Immature natural killer cell (primary cell): ENCODE data around the gene LRRC1. TPM values are rescaled to one million over a fixed set of nuclear protein-coding genes. Genes with fewer than 3 reads are reported as not detected.

ENCODE experiments used
- DNase-seq, 3 donors: peaks; one replicate each; pipeline ENCODE4 v3.0.0; 2022; ENCODE audit warnings: mixed read lengths in 1 of 3
- H3K27ac Mint-ChIP-seq, 6 donors: one replicate each; pipeline ENCODE4 v1.8.0; 2020; ENCODE audit warnings: mixed read lengths in 6 of 6, mild to moderate bottlenecking in 5 of 6, inconsistent platforms in 4 of 6, moderate library complexity in 3 of 6
- H3K27me3 Mint-ChIP-seq, 3 donors: one replicate each; pipeline ENCODE4 v1.8.0; 2020 to 2021; ENCODE audit warnings: low read depth in 3 of 3, mild to moderate bottlenecking in 3 of 3, mixed read lengths in 3 of 3, moderate library complexity in 3 of 3, inconsistent platforms in 1 of 3
- H3K36me3 Mint-ChIP-seq, 3 donors: one replicate each; pipeline ENCODE4 v1.8.0; 2020; ENCODE audit warnings: mixed read lengths in 3 of 3, inconsistent platforms in 2 of 3, mild to moderate bottlenecking in 2 of 3
- H3K4me1 Mint-ChIP-seq, 2 donors: one replicate each; pipeline ENCODE4 v1.8.0; 2020; ENCODE audit warnings: inconsistent platforms in 2 of 2, mild to moderate bottlenecking in 2 of 2, mixed read lengths in 2 of 2, moderate library complexity in 1 of 2
- H3K4me3 Mint-ChIP-seq, 5 donors: one replicate each; pipeline ENCODE4 v1.8.0; 2020; ENCODE audit warnings: mild to moderate bottlenecking in 5 of 5, mixed read lengths in 5 of 5, inconsistent platforms in 3 of 5, moderate library complexity in 3 of 5
- H3K9me3 Mint-ChIP-seq, 6 donors: one replicate each; pipeline ENCODE4 v1.8.0; 2020; ENCODE audit warnings: mild to moderate bottlenecking in 6 of 6, mixed read lengths in 6 of 6, inconsistent platforms in 4 of 6, moderate library complexity in 3 of 6
- polyA plus RNA-seq, 3 donors: library from polyadenylated mRNA; unstranded; fragments of 300-500 nt; fragmentation: Illumina TruSeq; gene quantifications; one replicate each; pipeline ENCODE4 v1.2.3, GENCODE V29; 2021

LRRC1 gene
- polyA plus RNA-seq, 3 donors from 2014 or later, result 1.6 to 2.8 (median 2.7) TPM

DNA sequence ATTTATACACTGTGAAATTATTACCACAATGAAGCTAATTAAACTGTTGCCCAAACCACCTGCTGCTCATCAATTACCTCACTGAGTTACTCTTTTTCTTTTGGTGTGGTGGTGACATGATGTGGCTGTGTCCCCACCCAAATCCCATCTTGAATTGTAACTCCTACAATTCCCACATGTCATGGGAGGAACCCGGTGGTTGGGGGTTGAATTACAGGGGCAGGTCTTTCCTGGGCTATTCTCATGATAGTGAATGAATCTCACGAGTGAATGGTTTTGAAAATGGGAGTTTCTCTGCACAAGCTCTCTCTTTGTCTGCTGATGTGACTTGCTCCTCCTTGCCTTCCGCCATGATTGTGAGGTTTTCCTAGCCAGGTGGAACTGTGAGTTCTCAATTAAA is 145.0 kb downstream of the LRRC1 start:
- peaks cover 2 to 10% (median 7%) of the 10 kb centered on the region in 3 donors for H3K27me3 Mint-ChIP-seq
- no peak overlapping the region for H3K4me3 Mint-ChIP-seq
- H3K4me1 Mint-ChIP-seq, result no peaks in the 10 kb centered on the region
- no peak for DNase-seq
- peaks cover 0 to 1% (median 0%) of the 10 kb centered on the region in 6 donors for H3K9me3 Mint-ChIP-seq
- no peak overlapping the region for H3K27ac Mint-ChIP-seq
- no peaks in the 10 kb centered on the region for H3K36me3 Mint-ChIP-seq

DNA sequence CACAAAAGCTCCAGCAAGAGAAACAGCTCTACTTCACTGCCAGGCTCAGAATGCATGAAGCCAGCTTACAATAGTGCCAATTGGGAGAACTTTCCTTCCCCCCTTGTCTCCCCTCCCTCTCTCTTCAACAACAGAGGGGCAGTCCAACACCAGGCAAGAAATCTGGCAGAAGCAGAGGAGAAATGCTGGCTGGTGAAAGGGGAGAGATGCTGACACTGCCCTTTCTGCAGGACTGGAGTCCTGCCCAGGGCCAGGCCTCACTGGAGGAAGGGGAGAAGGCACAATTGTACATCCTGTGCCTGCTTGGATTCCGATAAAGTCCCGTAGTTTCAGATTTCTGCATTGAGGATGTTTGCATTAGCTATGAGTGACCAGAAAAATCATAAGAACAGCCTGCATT is 148.6 kb downstream of the LRRC1 start:
- Mint-ChIP-seq H3K36me3 (no peaks in the 10 kb centered on the region), H3K4me1 (no peaks in the 10 kb centered on the region), H3K9me3 (peaks cover 0 to 4% (median 0%) of the 10 kb centered on the region in 6 donors), H3K4me3 (no peak overlapping the region), H3K27me3 (peaks cover 0 to 11% (median 7%) of the 10 kb centered on the region in 3 donors), H3K27ac (no peak overlapping the region)
- DNase-seq, result no peak

- H3K27me3 Mint-ChIP-seq, result peaks cover 2 to 11% (median 7%) of the 10 kb centered on the region in 3 donors
- no peaks in the 10 kb centered on the region for H3K4me1 Mint-ChIP-seq
- DNase-seq, result no peak
- no peak overlapping the region for H3K4me3 Mint-ChIP-seq
- no peaks in the 10 kb centered on the region for H3K36me3 Mint-ChIP-seq
- no peak overlapping the region for H3K27ac Mint-ChIP-seq
- H3K9me3 Mint-ChIP-seq, result peaks cover 0 to 4% (median 0%) of the 10 kb centered on the region in 6 donors
Observed at GRCh38 chr6:53944091-53944490, 149.3 kb downstream of the LRRC1 start.

- DNase-seq, result no peak
- H3K27ac Mint-ChIP-seq, result no peak overlapping the region
- peaks cover 2 to 11% (median 7%) of the 10 kb centered on the region in 3 donors for H3K27me3 Mint-ChIP-seq
- H3K4me3 Mint-ChIP-seq, result no peak overlapping the region
- H3K36me3 Mint-ChIP-seq, result no peaks in the 10 kb centered on the region
- peaks cover 0 to 4% (median 0%) of the 10 kb centered on the region in 6 donors for H3K9me3 Mint-ChIP-seq
- no peaks in the 10 kb centered on the region for H3K4me1 Mint-ChIP-seq
Observed at GRCh38 chr6:53944543-53944942, 149.7 kb downstream of the LRRC1 start.

DNA sequence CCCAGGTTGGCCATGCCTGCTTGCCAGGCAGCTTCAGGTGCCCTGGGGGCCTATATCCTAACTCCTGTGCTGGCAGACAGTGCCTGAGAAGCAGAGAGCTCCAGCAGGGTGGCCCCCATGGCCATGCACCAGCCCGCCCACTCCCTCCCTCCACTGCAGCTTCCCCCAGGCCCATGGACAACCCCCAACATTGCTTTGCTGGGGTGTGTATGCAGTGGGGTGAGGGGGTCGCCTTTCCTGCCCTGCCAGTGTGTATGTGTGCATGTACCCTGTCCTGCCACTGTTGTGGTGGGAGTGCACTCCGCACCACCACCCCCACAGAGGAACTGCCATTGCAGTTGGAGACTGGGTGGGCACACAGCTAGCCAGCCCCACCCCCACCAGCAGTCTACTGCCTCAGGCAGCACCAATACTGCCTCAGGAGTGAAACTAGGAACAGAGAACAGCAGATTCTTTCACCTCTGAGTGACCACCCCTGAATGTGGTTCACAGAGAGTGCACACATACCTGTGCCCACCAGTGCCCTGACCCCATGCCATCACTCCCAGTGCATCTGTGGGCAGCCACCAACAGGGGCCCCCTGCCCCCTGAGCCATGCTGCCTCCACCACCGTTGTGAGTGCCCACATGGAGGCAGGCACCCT is 151.1 kb downstream of the LRRC1 start:
- H3K27ac Mint-ChIP-seq, result no peak overlapping the region
- H3K4me1 Mint-ChIP-seq, result no peaks in the 10 kb centered on the region
- DNase-seq, result no peak
- H3K4me3 Mint-ChIP-seq, result no peak overlapping the region
- H3K9me3 Mint-ChIP-seq, result peaks cover 0 to 4% (median 0%) of the 10 kb centered on the region in 6 donors
- peaks cover 2 to 9% (median 7%) of the 10 kb centered on the region in 3 donors for H3K27me3 Mint-ChIP-seq
- no peaks in the 10 kb centered on the region for H3K36me3 Mint-ChIP-seq

- Mint-ChIP-seq H3K27me3 (peaks cover 2 to 9% (median 2%) of the 10 kb centered on the region in 3 donors), H3K4me3 (no peak overlapping the region)
Observed at GRCh38 chr6:53947780-53948179, 153.0 kb downstream of the LRRC1 start.

DNA sequence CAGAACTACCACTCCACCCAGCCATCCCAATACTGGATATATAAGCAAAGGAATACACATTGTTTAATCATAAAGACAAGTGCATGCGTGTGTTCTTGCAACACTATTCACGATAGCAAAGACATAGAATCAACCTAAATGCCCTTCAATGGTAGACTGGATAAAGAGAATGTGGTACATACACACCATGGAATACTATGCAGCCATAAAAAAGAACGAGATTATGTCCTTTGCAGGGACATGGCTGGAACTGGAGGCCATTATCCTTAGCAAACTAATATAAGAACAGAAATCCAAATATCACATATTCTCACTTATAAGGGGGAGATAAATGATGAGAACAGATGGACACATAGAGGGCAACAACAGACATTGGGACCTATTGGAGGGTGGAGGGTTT is 156.6 kb downstream of the LRRC1 start:
- Mint-ChIP-seq H3K36me3 (no peaks in the 10 kb centered on the region), H3K27ac (no peak overlapping the region), H3K27me3 (peaks cover 0 to 4% (median 2%) of the 10 kb centered on the region in 3 donors), H3K4me3 (no peak overlapping the region), H3K4me1 (no peaks in the 10 kb centered on the region), H3K9me3 (peaks cover 0 to 4% (median 0%) of the 10 kb centered on the region in 6 donors)
- no peak for DNase-seq

More at GRCh38 chr6:53947780-53948179, 153.0 kb downstream of the LRRC1 start:
- Mint-ChIP-seq H3K9me3 (peaks cover 0 to 4% (median 0%) of the 10 kb centered on the region in 6 donors), H3K4me1 (no peaks in the 10 kb centered on the region), H3K27ac (no peak overlapping the region), H3K36me3 (no peaks in the 10 kb centered on the region)
- no peak for DNase-seq

DNA sequence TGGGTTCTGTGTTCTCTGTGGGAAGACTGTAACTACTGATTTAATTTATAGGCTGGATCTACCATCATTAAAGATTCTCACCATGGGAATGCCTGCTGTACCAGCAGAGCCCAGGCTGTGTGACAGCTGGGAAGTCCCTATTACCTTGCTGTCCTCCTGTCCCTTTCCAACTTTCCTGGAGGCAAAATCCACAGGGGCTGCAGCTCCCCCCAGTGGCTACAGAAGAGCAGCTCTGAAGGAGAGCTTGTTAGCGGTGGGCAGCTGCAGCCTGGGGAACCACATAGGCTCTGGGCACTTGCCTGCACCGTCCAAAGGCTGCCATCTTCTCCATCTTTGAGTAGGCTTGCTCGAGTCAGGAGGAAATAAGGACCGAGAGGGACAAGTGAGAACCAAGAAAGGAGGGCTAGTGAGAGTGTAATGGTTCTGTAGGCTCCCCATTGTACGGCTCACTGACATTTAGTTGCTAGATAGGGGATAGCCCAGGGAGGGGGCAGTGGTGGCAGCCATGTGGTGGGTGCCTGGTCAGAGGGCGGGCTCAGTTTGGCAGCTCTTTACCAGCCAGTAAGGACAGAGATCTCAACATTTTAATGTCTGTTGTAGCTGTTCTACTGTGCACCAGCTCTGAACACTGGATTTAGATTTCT is 161.4 kb downstream of the LRRC1 start:
- peaks cover 0 to 2% (median 0%) of the 10 kb centered on the region in 3 donors for H3K27me3 Mint-ChIP-seq
- peaks cover 0 to 4% (median 0%) of the 10 kb centered on the region in 6 donors for H3K9me3 Mint-ChIP-seq
- no peaks in the 10 kb centered on the region for H3K36me3 Mint-ChIP-seq
- H3K4me1 Mint-ChIP-seq, result no peaks in the 10 kb centered on the region
- H3K4me3 Mint-ChIP-seq, result no peak overlapping the region
- no peak overlapping the region for H3K27ac Mint-ChIP-seq
- no peak for DNase-seq

DNA sequence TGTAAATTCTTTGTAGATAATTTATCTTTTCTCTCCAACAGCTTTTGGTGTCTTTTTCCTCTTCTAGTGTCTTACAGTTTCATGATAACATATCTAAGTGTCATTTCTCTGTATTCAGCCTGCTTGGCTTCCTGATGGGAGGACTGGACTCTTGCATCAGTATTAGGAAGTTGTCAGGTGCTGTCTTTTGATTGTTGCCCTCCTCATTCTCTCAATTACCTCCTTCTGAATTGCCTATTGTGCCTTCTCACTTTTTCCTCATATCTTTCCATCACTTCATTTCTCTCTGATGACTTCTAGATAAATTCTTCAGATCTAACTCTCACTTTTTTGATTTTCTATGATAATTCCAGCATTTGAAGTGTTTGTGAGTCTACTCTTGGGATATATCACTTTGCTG is 162.0 kb downstream of the LRRC1 start:
- peaks cover 0 to 2% (median 0%) of the 10 kb centered on the region in 3 donors for H3K27me3 Mint-ChIP-seq
- H3K36me3 Mint-ChIP-seq, result no peaks in the 10 kb centered on the region
- no peaks in the 10 kb centered on the region for H3K4me1 Mint-ChIP-seq
- H3K27ac Mint-ChIP-seq, result no peak overlapping the region
- H3K9me3 Mint-ChIP-seq, result peaks cover 0 to 4% (median 0%) of the 10 kb centered on the region in 6 donors
- no peak overlapping the region for H3K4me3 Mint-ChIP-seq
- no peak for DNase-seq

DNA sequence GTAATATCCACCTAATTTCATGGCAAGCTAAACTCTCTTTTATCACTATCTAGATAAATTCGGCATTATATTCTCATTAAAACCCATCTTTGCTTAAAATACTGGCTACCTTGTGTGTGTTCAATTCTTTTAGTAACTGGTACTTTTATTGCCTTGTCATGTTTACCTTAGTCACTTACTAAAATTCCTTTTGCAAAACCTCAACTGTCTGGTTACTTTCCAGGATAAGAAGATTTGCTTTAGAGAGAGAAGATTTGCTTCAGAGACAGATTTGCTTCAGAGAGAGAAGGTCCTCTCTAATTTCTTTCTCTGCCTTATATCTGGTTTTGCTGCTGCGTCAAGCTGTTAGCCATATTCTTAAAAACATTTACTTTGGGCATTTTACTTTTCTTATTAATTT is 164.9 kb downstream of the LRRC1 start:
- DNase-seq, result no peak
- H3K9me3 Mint-ChIP-seq, result peaks cover 0 to 2% (median 0%) of the 10 kb centered on the region in 6 donors
- no peak overlapping the region for H3K27ac Mint-ChIP-seq
- no peaks in the 10 kb centered on the region for H3K36me3 Mint-ChIP-seq
- H3K27me3 Mint-ChIP-seq, result peaks cover 0 to 2% (median 0%) of the 10 kb centered on the region in 3 donors
- no peaks in the 10 kb centered on the region for H3K4me1 Mint-ChIP-seq
- H3K4me3 Mint-ChIP-seq, result no peak overlapping the region

DNA sequence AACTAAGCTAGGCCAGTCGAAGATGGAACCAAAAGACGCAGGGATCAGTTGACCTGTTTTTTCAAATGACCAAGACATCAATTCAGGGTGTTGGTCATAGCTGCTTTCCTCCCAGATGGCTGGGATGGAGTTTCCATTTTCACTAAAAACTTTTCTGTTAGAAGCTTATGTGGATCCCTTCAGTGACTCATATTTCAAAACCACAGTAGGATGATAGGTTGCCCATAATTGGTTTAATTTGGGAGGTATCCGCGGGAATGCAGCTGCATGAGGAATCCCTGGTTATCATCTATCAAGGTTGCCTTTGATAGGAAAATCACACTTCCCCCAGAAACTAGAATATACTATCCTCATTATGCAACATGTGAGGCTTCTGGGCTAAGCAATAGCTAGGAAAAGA is 165.5 kb downstream of the LRRC1 start:
- H3K27me3 Mint-ChIP-seq, result peaks cover 0 to 3% (median 2%) of the 10 kb centered on the region in 3 donors
- H3K36me3 Mint-ChIP-seq, result no peaks in the 10 kb centered on the region
- no peaks in the 10 kb centered on the region for H3K4me1 Mint-ChIP-seq
- H3K4me3 Mint-ChIP-seq, result no peak overlapping the region
- peaks cover 0 to 2% (median 0%) of the 10 kb centered on the region in 6 donors for H3K9me3 Mint-ChIP-seq
- no peak for DNase-seq
- H3K27ac Mint-ChIP-seq, result no peak overlapping the region

DNA sequence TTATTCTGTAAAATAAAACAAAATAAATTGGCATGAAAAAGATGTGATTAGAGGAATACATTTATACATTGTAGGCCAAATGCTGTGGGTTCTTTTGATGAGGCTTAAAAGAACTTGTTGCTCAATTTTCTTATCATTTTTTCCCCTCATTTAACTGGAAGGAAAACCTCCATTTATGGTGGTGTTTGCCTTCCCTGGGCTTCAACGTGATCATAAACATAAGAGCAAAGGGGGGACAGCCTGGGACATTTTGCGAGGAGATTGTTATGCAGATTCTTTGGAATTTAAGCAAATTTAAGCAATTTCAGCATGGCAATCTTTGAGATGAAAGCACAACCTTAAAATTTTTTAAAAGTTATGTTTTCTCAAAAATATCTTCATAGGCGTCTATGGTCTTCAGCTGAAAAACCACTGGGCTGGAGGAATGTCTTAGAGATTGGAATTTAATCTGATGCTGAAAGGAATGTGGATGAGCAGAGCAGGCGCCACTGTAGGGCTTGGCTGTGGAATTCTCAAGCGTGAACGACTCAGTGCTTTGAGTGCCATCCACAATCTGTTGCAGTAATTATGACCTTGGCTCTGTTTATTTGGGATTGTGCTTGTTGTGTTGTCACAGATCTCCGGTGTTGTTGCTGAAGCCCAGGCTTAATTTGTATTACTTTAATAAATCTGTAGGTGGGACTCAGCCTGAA is 167.0 kb downstream of the LRRC1 start:
- no peak for DNase-seq
- no peak overlapping the region for H3K4me3 Mint-ChIP-seq
- peaks cover 0 to 4% (median 0%) of the 10 kb centered on the region in 3 donors for H3K27me3 Mint-ChIP-seq
- no peak overlapping the region for H3K27ac Mint-ChIP-seq
- no peaks in the 10 kb centered on the region for H3K4me1 Mint-ChIP-seq
- peaks cover 0 to 2% (median 0%) of the 10 kb centered on the region in 6 donors for H3K9me3 Mint-ChIP-seq
- H3K36me3 Mint-ChIP-seq, result no peaks in the 10 kb centered on the region

DNA sequence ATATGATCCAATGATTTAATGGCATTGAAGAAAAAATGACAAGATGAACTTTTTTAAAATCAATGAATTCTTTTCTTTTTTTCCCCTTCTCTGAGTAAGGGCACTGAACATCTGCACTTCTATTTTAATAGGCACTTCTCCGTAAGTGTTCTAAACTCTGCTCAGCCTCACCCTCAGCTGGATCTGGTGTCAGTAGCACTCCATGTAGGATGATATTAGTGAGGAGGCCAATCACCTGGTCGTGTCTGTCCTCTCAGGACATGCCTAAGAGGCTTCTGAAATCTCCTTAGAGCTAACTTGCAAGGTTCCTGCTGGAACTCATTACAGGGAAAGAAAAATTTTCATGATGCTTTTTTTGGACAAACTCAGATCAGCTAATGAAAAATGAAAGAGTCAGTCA is 167.8 kb downstream of the LRRC1 start:
- H3K4me3 Mint-ChIP-seq, result no peak overlapping the region
- no peak for DNase-seq
- H3K27ac Mint-ChIP-seq, result no peak overlapping the region
- H3K36me3 Mint-ChIP-seq, result no peaks in the 10 kb centered on the region
- no peaks in the 10 kb centered on the region for H3K4me1 Mint-ChIP-seq
- peaks cover 0 to 4% (median 0%) of the 10 kb centered on the region in 3 donors for H3K27me3 Mint-ChIP-seq
- H3K9me3 Mint-ChIP-seq, result peaks cover 0 to 2% (median 0%) of the 10 kb centered on the region in 6 donors

- Mint-ChIP-seq H3K27ac (peak overlapping the region in 1 of 6 donors; percentile 46), H3K4me3 (no peak overlapping the region), H3K4me1 (no peaks in the 10 kb centered on the region), H3K9me3 (no peaks in the 10 kb centered on the region), H3K27me3 (peaks cover 0 to 4% (median 2%) of the 10 kb centered on the region in 3 donors), H3K36me3 (no peaks in the 10 kb centered on the region)
- DNase-seq, result no peak
Observed at GRCh38 chr6:53967415-53967814, 172.6 kb downstream of the LRRC1 start.
